Uterus (tissue), 4 donors: ENCODE data around the gene FRRS1L. TPM values are rescaled to one million over a fixed set of nuclear protein-coding genes. Genes with fewer than 3 reads are reported as not detected.

ENCODE experiments used
- DNase-seq, 2 donors: peaks; one replicate each; pipeline ENCODE4 v3.0.0-alpha.2; 2019 to 2020
- H3K27ac ChIP-seq, 2 donors: fragments of 200-600 bp; sonication (generic); 1 replicate in 1 of 2; 2 replicates in 1 of 2; pipeline ENCODE4 v1.5.1; 2016 to 2018
- H3K27me3 ChIP-seq, 2 donors: fragments of 200-600 bp; sonication (generic); one replicate each; pipeline ENCODE4 v1.5.1; 2018 to 2019; ENCODE audit warnings: control low read depth in 1 of 2
- H3K36me3 ChIP-seq, 2 donors: fragments of 200-600 bp; sonication (generic); one replicate each; pipeline ENCODE4 v1.5.1; 2019; ENCODE audit warnings: control low read depth in 1 of 2
- H3K4me1 ChIP-seq, 2 donors: fragments of 200-600 bp; sonication (generic); one replicate each; pipeline ENCODE4 v1.5.1; 2018 to 2019; ENCODE audit warnings: control low read depth in 1 of 2
- H3K4me3 ChIP-seq, 2 donors: fragments of 200-600 bp; sonication (generic); 1 replicate in 1 of 2; 2 replicates in 1 of 2; pipeline ENCODE4 v1.5.1; 2018 to 2019; ENCODE audit warnings: mild to moderate bottlenecking in 1 of 2
- H3K9me3 ChIP-seq, 2 donors: fragments of 200-600 bp; sonication (generic); one replicate each; pipeline ENCODE4 v1.5.1; 2019; ENCODE audit warnings: control low read depth in 1 of 2
- POLR2A ChIP-seq, 2 donors: fragments of 450-650 bp; IDR thresholded peaks; one replicate each; pipeline ENCODE4 v1.6.1; 2016; ENCODE audit warnings: antibody characterized with exemption in 2 of 2, mild to moderate bottlenecking in 1 of 2, moderate library complexity in 1 of 2
- intact Hi-C: fragments of 100-400 bp; cut with DNase I; formaldehyde crosslinking; loops from one replicate; pipeline ENCODE4 v1.15.1; 2023; ENCODE audit warnings: low total_unique reads
- total RNA-seq, 4 donors: library from RNA; depleted of rRNA in 3 of 4; stranded (reverse); fragments of >200 nt in 3 of 4; gene quantifications; one replicate each; pipeline versions ENCODE4 v1.1.0 to v1.2.4, GENCODE V29; 2014 to 2023
- TF ChIP-seq, protein P1 (sequence below), 4 experiments: fragments of 200-600 bp in 2 of 4; fragments of 450-650 bp in 2 of 4; sonication (generic) in 2 of 4; IDR thresholded peaks; one replicate each; pipeline ENCODE4 v1.5.1; 2016 to 2019; ENCODE audit warnings: antibody characterized with exemption in 4 of 4, mild to moderate bottlenecking in 2 of 4, moderate library complexity in 1 of 4
- donor health status: DM: yes; HTN: yes; CAD: no.

Gene FRRS1L, protein sequence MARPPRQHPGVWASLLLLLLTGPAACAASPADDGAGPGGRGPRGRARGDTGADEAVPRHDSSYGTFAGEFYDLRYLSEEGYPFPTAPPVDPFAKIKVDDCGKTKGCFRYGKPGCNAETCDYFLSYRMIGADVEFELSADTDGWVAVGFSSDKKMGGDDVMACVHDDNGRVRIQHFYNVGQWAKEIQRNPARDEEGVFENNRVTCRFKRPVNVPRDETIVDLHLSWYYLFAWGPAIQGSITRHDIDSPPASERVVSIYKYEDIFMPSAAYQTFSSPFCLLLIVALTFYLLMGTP
- total RNA-seq, result 10 to 100 TPM in 2 of 4 donors, 1 to 10 TPM in 1, under 1 TPM in 1; under 0.01 to 10.9 (median 10.1) TPM

- no peaks in the 10 kb centered on the region for H3K9me3 ChIP-seq
- intact Hi-C loops, result no loop called here
- no peaks in the 10 kb centered on the region for H3K4me1 ChIP-seq
- H3K27me3 ChIP-seq, result no peaks in the 10 kb centered on the region
- DNase-seq, result no peak
- H3K4me3 ChIP-seq, result peak within 1 kb of the TSS in 1 of 2 donors; percentile 36
- TF ChIP-seq, protein P1, sequence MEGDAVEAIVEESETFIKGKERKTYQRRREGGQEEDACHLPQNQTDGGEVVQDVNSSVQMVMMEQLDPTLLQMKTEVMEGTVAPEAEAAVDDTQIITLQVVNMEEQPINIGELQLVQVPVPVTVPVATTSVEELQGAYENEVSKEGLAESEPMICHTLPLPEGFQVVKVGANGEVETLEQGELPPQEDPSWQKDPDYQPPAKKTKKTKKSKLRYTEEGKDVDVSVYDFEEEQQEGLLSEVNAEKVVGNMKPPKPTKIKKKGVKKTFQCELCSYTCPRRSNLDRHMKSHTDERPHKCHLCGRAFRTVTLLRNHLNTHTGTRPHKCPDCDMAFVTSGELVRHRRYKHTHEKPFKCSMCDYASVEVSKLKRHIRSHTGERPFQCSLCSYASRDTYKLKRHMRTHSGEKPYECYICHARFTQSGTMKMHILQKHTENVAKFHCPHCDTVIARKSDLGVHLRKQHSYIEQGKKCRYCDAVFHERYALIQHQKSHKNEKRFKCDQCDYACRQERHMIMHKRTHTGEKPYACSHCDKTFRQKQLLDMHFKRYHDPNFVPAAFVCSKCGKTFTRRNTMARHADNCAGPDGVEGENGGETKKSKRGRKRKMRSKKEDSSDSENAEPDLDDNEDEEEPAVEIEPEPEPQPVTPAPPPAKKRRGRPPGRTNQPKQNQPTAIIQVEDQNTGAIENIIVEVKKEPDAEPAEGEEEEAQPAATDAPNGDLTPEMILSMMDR (IDR thresholded peaks at IDR 0.05), result no peak
- no peak for TF ChIP-seq POLR2A (IDR thresholded peaks at IDR 0.05)
- no peaks in the 10 kb centered on the region for H3K36me3 ChIP-seq
- H3K27ac ChIP-seq, result no peak within 1 kb of the TSS
Observed at GRCh38 chr9:109166771-109167601, at the start of gene FRRS1L. FRRS1L (minus strand) TSS chr9:109167249; CDS start chr9:109167138, 111 bp downstream.

DNA sequence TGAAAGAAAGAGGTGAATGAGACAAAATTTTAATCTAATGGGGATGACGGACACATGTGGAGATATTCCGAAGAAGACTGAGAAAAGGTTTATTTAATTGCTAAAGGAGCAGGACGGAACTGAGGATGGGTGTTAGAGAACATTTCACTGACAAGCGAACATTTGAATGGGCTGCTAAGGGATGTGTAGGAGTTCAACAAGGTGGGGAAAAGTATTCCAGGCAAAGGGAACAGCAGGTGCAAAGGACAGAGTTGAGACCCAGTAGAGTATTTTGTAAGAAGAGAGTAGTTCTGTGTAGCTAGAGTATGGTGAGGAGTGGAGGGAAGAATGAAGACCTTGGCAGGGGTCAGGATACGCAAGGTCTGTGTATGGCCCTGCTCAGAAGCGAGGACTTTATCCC, 47.4 kb upstream of the FRRS1L start:
- no peaks in the 10 kb centered on the region for H3K4me1 ChIP-seq
- no peaks in the 10 kb centered on the region for H3K36me3 ChIP-seq
- H3K27me3 ChIP-seq, result no peaks in the 10 kb centered on the region
- TF ChIP-seq, protein P1 (IDR thresholded peaks at IDR 0.05), result no peak
- no peak for TF ChIP-seq POLR2A (IDR thresholded peaks at IDR 0.05)
- intact Hi-C loops, result no loop called here
- no peak overlapping the region for H3K4me3 ChIP-seq
- H3K9me3 ChIP-seq, result no peaks in the 10 kb centered on the region
- DNase-seq, result no peak
- H3K27ac ChIP-seq, result no peak overlapping the region

- H3K27me3 ChIP-seq, result no peaks in the 10 kb centered on the region
- no peak for TF ChIP-seq POLR2A (IDR thresholded peaks at IDR 0.05)
- TF ChIP-seq, protein P1 (IDR thresholded peaks at IDR 0.05), result no peak
Observed at GRCh38 chr9:109213285-109214121, 46.5 kb upstream of the FRRS1L start.

DNA sequence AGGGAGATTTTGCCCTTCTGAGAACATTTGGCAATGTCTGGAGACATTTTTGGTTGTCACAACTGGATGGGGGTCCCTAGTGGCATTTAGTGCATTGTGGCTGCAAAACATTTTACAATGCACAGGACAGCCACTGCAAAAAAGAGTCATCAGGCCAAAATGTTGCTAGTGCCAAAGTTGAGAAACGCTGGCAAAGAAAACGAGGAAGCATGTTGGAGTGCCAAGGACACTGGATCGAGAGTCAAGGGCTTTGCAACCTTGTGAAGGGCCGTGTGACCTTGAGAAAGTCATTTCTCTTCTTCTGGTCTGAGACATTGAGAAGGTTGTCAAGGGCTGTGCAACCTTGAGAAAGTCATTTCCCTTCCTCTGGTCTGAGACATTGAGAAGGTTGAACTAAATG, 45.7 kb upstream of the FRRS1L start:
- Histone ChIP-seq H3K27ac (no peak overlapping the region), H3K9me3 (no peaks in the 10 kb centered on the region), H3K4me1 (no peaks in the 10 kb centered on the region), H3K27me3 (no peaks in the 10 kb centered on the region), H3K36me3 (no peaks in the 10 kb centered on the region), H3K4me3 (no peak overlapping the region)
- no peak for DNase-seq
- intact Hi-C loops, result no loop called here
- TF ChIP-seq, protein P1 (IDR thresholded peaks at IDR 0.05), result no peak
- TF ChIP-seq POLR2A (IDR thresholded peaks at IDR 0.05), result no peak

More at GRCh38 chr9:109213285-109214121, 46.5 kb upstream of the FRRS1L start:
- Histone ChIP-seq H3K4me3 (no peak overlapping the region), H3K36me3 (no peaks in the 10 kb centered on the region), H3K9me3 (no peaks in the 10 kb centered on the region), H3K27ac (peak overlapping the region in 1 of 2 donors; percentile 34), H3K4me1 (no peaks in the 10 kb centered on the region)
- DNase-seq, result no peak
- intact Hi-C loops, result no loop called here
